Gastrocnemius medialis (tissue), 4 donors: ENCODE measurements around the gene BPIFB4. TPM values are rescaled to one million over a fixed set of nuclear protein-coding genes. Genes with fewer than 3 reads are reported as not detected.

Experiments
- ATAC-seq, 2 donors: fragments of 150-250 bp; one replicate each; pipeline ENCODE4 v1.9.1; 2016
- DNase-seq, 2 donors: peaks; one replicate each; pipeline ENCODE4 v3.0.0-alpha.2; 2019
- H3K27ac ChIP-seq, 4 donors: fragments of 200-600 bp; sonication (generic); 1 replicate in 1 of 4; 2 replicates in 3 of 4; pipeline ENCODE4 v1.5.1; 2016 to 2018; ENCODE audit warnings: mild to moderate bottlenecking in 2 of 4, moderate library complexity in 1 of 4
- H3K27me3 ChIP-seq, 3 donors: fragments of 200-600 bp; sonication (generic) in 2 of 3; 1 replicate in 1 of 3; 2 replicates in 2 of 3; pipeline versions ENCODE4 v1.5.1 to v1.6.0; 2016 to 2019; ENCODE audit warnings: mild to moderate bottlenecking in 1 of 3, moderate library complexity in 1 of 3
- H3K36me3 ChIP-seq, 2 donors: fragments of 200-600 bp; sonication (generic) in 1 of 2; one replicate each; pipeline ENCODE4 v1.5.1; 2017 to 2018
- H3K4me1 ChIP-seq, 2 donors: fragments of 200-600 bp; sonication (generic) in 1 of 2; one replicate each; pipeline ENCODE4 v1.5.1; 2016 to 2017; ENCODE audit warnings: mild to moderate bottlenecking in 2 of 2
- H3K4me3 ChIP-seq, 4 donors: fragments of 200-600 bp; sonication (generic) in 3 of 4; 1 replicate in 1 of 4; 2 replicates in 3 of 4; pipeline ENCODE4 v1.5.1; 2016 to 2019; ENCODE audit warnings: mild to moderate bottlenecking in 2 of 4
- H3K9me3 ChIP-seq, 3 donors: fragments of 200-600 bp; sonication (generic) in 2 of 3; 1 replicate in 1 of 3; 2 replicates in 2 of 3; pipeline ENCODE4 v1.5.1; 2016 to 2019
- CTCF ChIP-seq, 5 experiments: fragments of 450-650 bp in 3 of 5; fragments of 200-600 bp in 2 of 5; sonication (generic) in 2 of 5; IDR thresholded peaks in 4 of 5; conservative IDR thresholded peaks in 1 of 5; 1 replicate in 4 of 5; 2 replicates in 1 of 5; pipeline ENCODE4 v1.5.1; 2016 to 2019; ENCODE audit warnings: antibody characterized with exemption in 5 of 5, mild to moderate bottlenecking in 3 of 5, moderate library complexity in 3 of 5
- POLR2A ChIP-seq, 2 donors: fragments of 450-650 bp; IDR thresholded peaks; one replicate each; pipeline ENCODE4 v1.6.1; 2017; ENCODE audit warnings: antibody characterized with exemption in 2 of 2, mild to moderate bottlenecking in 2 of 2, moderate library complexity in 2 of 2
- in situ Hi-C, 4 donors: fragments of 200-750 bp; cut with MboI; loops; one replicate each; pipeline versions ENCODE4 v1.15.0 to v1.8.0; 2017; ENCODE audit warnings: low sequenced_read_pairs in 4 of 4
- intact Hi-C: fragments of 100-400 bp; cut with DNase I; formaldehyde crosslinking; loops from one replicate; pipeline ENCODE4 v1.15.1; 2023; ENCODE audit warnings: low total_unique reads
- total RNA-seq, 4 donors: library from RNA; depleted of rRNA; stranded (reverse); fragments of >200 nt; gene quantifications; one replicate each; pipeline versions ENCODE4 v1.1.0 to v1.2.3, GENCODE V29; 2016

BPIFB4 gene
- total RNA-seq, 4 donors from 2014 or later = not detected

GRCh38 chr20:33051333-33051732 lies 28.1 kb upstream of the BPIFB4 start:
- no peaks in the 10 kb centered on the region for H3K9me3 ChIP-seq
- H3K36me3 ChIP-seq = no peaks in the 10 kb centered on the region
- DNase-seq (no peak), ATAC-seq (no peak)
- in situ Hi-C loops = no loop called here
- H3K27me3 ChIP-seq = no peaks in the 10 kb centered on the region
- no peak overlapping the region for H3K27ac ChIP-seq
- H3K4me3 ChIP-seq = no peak overlapping the region
- no peak for TF ChIP-seq POLR2A (IDR thresholded peaks at IDR 0.05)
- no peak for TF ChIP-seq CTCF (IDR thresholded peaks at IDR 0.05 in 4 of 5, conservative IDR thresholded peaks at IDR 0.05 in 1 of 5)
- no peaks in the 10 kb centered on the region for H3K4me1 ChIP-seq
- intact Hi-C loops = no loop called here

GRCh38 chr20:33053291-33054106 lies 25.9 kb upstream of the BPIFB4 start, which contains the start of gene BPIFB3:
Gene BPIFB3 (plus strand): TSS chr20:33053903. CDS start chr20:33055436, 1,533 bp downstream.
- in situ Hi-C loops = no loop called here
- TF ChIP-seq CTCF (IDR thresholded peaks at IDR 0.05 in 4 of 5, conservative IDR thresholded peaks at IDR 0.05 in 1 of 5) (no peak), POLR2A (IDR thresholded peaks at IDR 0.05) (no peak)

GRCh38 chr20:33054381-33054780 lies 25.1 kb upstream of the BPIFB4 start:
- DNase-seq (no peak), ATAC-seq (no peak)
- Histone ChIP-seq H3K9me3 (no peaks in the 10 kb centered on the region), H3K4me3 (no peak overlapping the region), H3K27me3 (no peaks in the 10 kb centered on the region), H3K4me1 (no peaks in the 10 kb centered on the region), H3K36me3 (no peaks in the 10 kb centered on the region), H3K27ac (no peak overlapping the region)
- intact Hi-C loops (no loop called here), in situ Hi-C loops (no loop called here)
- TF ChIP-seq CTCF (IDR thresholded peaks at IDR 0.05 in 4 of 5, conservative IDR thresholded peaks at IDR 0.05 in 1 of 5) (no peak), POLR2A (IDR thresholded peaks at IDR 0.05) (no peak)

More at GRCh38 chr20:33053291-33054106, 25.9 kb upstream of the BPIFB4 start, which contains the start of gene BPIFB3:
- Histone ChIP-seq H3K27me3 (no peaks in the 10 kb centered on the region), H3K36me3 (no peaks in the 10 kb centered on the region), H3K9me3 (no peaks in the 10 kb centered on the region), H3K27ac (no peak within 1 kb of the TSS), H3K4me3 (no peak within 1 kb of the TSS), H3K4me1 (no peaks in the 10 kb centered on the region)
- DNase-seq = no peak
- intact Hi-C loops = no loop called here
- ATAC-seq = no peak

- no peaks in the 10 kb centered on the region for H3K9me3 ChIP-seq
- ATAC-seq = no peak
- H3K36me3 ChIP-seq = no peaks in the 10 kb centered on the region
- H3K27me3 ChIP-seq = no peaks in the 10 kb centered on the region
- no peak overlapping the region for H3K4me3 ChIP-seq
- DNase-seq = no peak
- H3K4me1 ChIP-seq = no peaks in the 10 kb centered on the region
- intact Hi-C loops = no loop called here
- no peak for TF ChIP-seq CTCF (IDR thresholded peaks at IDR 0.05 in 4 of 5, conservative IDR thresholded peaks at IDR 0.05 in 1 of 5)
- no peak for TF ChIP-seq POLR2A (IDR thresholded peaks at IDR 0.05)
- no peak overlapping the region for H3K27ac ChIP-seq
- in situ Hi-C loops = no loop called here
Measured at GRCh38 chr20:33054791-33055190, 24.7 kb upstream of the BPIFB4 start.
